A204.1 (cell line): Measurements from ENCODE around the gene HS6ST2.
"Not testable (repeated sequence)": the region's sequence is repeated elsewhere in the genome, so short reads cannot be mapped to it uniquely, and the experiment has no call there.

Experiments
- FAIRE-seq: peaks from 2 replicates; lab custom pipeline; 2012; peaks lifted over from hg19 to GRCh38; lab: Jason Lieb, UNC

The HS6ST2 gene

GRCh38 chrX:132958091-132958703, at the start of gene HS6ST2:
TSS of gene HS6ST2 (minus strand) at chrX:132958629.
- no peak for FAIRE-seq

GRCh38 chrX:133007458-133007857, 49.0 kb upstream of the HS6ST2 start:
- no peak for FAIRE-seq

GRCh38 chrX:133005616-133006015, 47.2 kb upstream of the HS6ST2 start:
- no peak for FAIRE-seq

- FAIRE-seq: no peak
Measured at GRCh38 chrX:133005042-133005441, 46.6 kb upstream of the HS6ST2 start.

GRCh38 chrX:132999209-132999608, 40.8 kb upstream of the HS6ST2 start:
- no peak for FAIRE-seq

GRCh38 chrX:132990835-132991234, 32.4 kb upstream of the HS6ST2 start:
- FAIRE-seq: no peak

- no peak for FAIRE-seq
Measured at GRCh38 chrX:132986556-132986955, 28.1 kb upstream of the HS6ST2 start.

- FAIRE-seq: no peak
Measured at GRCh38 chrX:132984058-132984650, 25.7 kb upstream of the HS6ST2 start.

- FAIRE-seq: no peak
Measured at GRCh38 chrX:132983496-132983895, 25.1 kb upstream of the HS6ST2 start.

GRCh38 chrX:132980035-132980434, 21.6 kb upstream of the HS6ST2 start:
- not testable (repeated sequence) for FAIRE-seq

GRCh38 chrX:132968296-132968949, 10.0 kb upstream of the HS6ST2 start:
- FAIRE-seq: no peak

GRCh38 chrX:132967049-132967448, 8.6 kb upstream of the HS6ST2 start:
- FAIRE-seq: no peak

- no peak for FAIRE-seq
Measured at GRCh38 chrX:132965461-132965860, 7.0 kb upstream of the HS6ST2 start.

GRCh38 chrX:132961511-132961910, 3.1 kb upstream of the HS6ST2 start:
- FAIRE-seq: no peak

GRCh38 chrX:132957211-132958090, 978 bp downstream of the HS6ST2 start:
- no peak for FAIRE-seq

- FAIRE-seq: no peak
Measured at GRCh38 chrX:132956421-132957210, 1.8 kb downstream of the HS6ST2 start.

- FAIRE-seq: no peak
Measured at GRCh38 chrX:132955690-132956089, 2.7 kb downstream of the HS6ST2 start.

GRCh38 chrX:132954323-132954722, 4.1 kb downstream of the HS6ST2 start:
- FAIRE-seq: no peak

- FAIRE-seq: no peak
Measured at GRCh38 chrX:132953354-132953753, 5.1 kb downstream of the HS6ST2 start.

GRCh38 chrX:132948648-132949260, 9.7 kb downstream of the HS6ST2 start:
- no peak for FAIRE-seq

- FAIRE-seq: not testable (repeated sequence)
Measured at GRCh38 chrX:132945055-132945599, 13.3 kb downstream of the HS6ST2 start.
